ENCODE results near the gene JUND. TPM values are rescaled to one million over a fixed set of nuclear protein-coding genes. Genes with fewer than 3 reads are reported as not detected.

The JUND gene
- total RNA-seq, 1 donor from 2014 or later: 303 TPM

DNA sequence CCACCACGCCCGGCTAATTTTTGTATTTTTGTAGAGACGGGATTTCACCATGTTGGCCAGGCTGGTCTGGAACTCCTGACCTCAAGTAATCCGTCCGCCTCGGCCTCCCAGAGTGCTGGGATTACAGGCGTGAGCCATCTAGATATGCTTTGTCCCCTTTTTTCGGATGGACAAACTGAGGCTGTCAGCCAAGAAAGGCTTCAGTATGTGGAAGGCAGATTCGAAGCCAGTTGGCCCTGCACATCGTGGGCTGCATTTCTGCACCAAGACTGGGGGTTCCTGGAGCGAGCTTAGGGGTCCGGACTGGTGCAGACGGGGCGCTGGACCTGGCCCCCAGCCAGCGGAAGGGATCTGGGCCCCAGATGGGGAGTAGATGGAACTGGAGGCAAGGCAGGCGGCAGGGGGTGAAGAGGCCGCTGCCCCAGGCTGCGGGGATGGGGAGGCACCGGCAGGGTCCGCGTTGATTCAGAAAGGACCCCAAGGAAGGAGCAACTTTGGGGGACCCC lies 9.7 kb upstream of the JUND start:
- intact Hi-C loops (cut with micrococcal nuclease): no loop called here

DNA sequence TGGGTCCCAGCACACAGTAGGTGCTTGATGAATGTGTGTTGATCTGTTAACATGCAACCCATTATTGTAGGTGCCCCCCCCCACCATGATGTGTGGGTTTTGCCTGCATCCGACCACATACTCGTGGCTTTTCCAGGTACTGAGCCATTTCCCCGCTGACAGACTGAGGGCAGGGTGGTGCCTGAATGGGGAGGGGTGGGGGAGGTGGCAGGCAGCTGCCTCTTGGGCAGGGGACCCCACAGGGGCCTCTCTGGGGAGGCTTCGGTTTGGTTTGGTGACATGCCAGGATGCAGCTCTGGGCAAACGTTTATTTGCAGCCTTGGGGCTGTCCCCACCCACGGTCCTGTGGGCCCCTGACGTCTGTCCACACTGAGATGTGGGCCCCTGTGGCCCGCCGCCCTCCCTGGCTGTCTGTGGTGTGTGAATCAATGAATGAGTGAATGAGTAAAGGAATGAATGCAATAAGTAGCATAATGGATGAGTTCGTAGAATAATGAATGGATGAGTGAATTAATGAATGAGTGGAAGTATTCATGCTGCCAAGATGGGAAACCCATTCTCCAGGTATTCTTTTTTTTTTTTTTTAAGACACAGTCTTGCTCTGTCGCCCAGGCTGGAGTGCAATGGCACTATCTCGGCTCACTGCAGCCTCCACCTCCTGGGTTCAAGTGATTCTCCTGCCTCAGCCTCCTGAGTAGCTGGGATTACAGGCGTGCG lies 9.0 kb upstream of the JUND start:
- intact Hi-C loops (cut with micrococcal nuclease): loop anchor here (1.0 kb wide), 3 partner anchors 8 to 33 kb away; partner anchors contain the start of gene LSM4

DNA sequence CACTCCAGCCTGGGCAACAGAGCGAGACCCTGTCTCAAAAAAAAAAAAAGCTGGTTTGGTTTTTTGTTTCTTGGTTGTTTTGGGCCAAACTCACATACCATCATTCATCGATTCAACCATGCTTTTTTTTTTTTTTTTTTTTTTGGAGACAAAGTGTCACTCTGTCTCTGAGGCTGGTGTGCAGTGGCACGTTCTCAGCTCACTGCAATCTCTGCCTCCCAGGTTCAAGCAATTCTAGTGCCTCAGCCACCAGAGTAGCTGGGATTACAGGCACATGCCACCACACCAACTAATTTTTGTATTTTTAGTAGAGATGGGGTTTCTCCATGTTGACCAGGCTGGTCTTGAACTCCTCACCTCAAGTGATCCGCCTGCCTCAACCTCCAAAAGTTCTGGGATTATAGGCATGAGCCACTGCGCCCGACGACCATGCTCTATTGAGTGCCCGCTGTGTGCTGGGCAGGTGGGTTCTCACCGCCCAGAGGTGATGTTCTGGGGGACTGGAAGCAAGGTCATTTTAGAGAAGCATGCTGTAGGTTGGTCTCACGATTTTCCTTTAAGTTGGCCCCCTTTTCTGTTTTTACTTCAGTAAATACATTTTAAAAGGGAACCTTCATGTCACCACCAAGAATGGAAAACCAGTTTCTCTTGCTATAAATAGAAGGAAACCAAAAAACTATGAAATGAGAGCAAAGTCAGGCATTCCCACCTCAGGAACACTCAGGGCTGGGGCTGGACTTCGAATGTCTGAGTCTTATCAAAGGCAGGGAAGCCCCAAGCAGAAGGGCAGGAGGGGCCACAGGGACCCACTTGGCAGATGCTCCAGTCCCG lies 8.3 kb upstream of the JUND start:
- intact Hi-C loops (cut with micrococcal nuclease): loop anchor here (1.0 kb wide), 3 partner anchors 7 to 34 kb away; partner anchors contain the start of gene LSM4

DNA sequence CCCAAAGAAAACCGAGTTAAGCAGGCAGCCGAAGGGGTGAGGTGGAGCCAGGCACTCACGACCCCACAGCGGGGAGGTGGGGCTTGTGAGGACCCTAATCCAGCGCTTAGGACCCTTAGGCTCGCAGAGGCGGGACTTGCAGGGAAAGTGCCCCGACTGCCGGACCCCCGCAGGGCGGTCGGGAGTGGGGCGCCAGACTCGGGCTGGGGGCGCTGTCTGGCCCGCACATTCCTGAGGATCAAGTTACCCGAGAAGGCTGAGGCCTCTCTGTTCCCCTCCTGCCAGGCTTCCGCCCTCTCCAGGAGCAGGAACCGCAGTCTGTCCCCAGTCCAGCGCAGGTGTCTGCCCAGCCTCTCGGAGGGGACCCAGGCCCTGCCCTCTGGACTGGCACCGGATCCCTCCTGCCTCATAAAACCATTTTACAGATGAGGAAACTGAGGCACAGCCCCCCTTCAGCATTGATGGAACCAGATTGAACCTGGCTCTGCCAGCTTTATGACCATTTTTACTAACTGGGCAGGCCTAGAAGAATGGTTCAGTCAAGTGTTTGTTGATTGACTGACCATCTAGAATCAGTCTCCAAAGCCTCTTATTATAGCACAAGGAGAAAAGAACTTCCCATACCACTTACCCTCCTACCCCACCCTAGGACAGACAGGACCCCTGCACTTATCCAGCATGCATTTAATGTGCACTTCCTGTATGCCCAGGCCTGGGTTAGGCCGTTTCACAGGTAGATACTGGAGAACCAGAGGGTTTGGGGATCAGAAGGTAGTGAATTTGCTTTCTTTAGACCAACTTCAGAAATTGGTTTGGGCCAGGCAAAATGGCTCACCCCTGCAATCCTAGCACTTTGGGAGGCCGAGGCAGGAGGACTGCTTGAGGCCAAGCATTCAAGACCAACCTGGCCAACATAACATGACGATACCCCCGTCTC lies 6.7 kb upstream of the JUND start:
- intact Hi-C loops (cut with micrococcal nuclease): no loop called here

DNA sequence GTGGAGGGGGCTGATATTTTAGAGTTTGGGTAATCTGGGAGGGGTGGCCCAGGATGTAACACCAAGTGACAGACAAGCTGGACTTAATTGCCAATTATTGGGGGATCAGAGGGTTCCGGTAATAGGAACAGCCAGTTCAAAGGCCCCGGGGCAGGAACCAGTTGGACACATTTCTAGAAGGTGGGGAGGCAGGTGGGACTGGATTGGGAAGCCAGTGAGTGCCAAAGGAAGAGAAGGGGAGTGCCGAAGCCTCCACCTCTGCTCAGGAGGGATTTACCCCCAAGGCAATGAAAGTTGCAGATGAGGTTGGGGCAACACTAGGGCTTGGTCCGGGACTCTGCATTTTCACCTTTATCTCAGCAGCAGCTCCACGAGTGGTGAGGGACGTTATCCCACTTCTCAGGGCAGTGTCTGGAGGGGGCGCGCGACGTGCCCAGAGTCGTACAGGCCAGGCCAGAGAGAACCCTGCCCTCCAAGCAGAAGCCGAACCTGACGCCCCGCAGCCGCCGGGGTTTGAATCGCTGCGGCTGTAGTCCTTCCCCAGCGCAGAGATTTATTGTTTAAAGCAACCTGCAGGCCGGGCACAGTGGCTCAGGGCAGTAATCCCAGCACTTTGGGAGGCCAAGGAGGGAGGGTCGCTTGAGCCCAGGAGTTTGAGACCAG lies 5.7 kb upstream of the JUND start:
- intact Hi-C loops (cut with micrococcal nuclease): no loop called here

DNA sequence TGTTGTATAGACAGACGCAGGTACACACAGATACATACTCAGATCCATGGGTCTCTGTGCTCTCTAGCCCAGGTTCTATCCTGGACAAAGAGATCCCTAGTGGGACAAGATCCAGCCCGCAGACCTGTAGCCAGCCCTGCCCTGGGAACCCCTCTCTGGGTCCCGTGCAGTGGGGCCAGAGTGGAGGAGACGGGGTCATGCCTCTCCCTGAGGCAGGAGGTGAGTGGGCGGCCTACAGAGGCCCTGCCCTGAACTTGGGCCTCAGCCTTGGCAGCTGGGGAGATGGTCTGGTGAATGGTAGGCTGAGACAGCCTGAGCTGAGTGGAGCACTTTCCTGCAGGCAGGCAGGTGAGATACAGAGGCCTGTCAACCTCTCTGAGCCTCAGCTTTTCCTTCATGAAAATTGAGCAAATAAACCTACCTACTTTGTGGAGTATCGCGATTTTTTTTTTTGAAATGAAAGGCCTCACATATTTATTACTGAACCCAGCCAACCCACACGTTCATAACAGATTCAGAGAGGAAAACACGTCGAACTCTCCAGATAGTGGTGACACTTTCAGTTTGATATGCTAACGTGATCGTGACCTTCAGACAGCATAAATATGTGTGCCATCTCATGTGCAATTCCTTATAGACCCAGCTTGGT lies 3.4 kb upstream of the JUND start:
- intact Hi-C loops (cut with micrococcal nuclease): no loop called here

DNA sequence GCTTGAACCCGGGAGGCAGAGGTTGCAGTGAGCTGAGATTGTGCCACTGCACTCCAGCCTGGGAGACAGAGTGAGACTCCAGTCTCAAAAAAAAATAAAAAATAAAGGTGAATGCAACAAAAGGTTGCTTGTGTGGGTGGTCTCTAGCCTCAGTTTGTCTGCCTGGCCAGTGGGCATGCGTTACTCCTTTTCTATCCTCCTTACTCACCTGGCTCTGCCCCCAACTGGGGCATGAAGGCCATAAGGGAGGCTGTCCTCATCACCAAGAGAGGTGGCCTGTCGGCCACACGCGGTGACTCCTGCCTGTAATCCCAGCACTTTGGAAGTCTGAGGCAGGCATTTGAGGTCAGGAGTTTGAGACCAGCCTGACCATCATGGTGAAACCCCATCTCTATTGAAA lies 1.9 kb upstream of the JUND start:
- intact Hi-C loops (cut with micrococcal nuclease): no loop called here

DNA sequence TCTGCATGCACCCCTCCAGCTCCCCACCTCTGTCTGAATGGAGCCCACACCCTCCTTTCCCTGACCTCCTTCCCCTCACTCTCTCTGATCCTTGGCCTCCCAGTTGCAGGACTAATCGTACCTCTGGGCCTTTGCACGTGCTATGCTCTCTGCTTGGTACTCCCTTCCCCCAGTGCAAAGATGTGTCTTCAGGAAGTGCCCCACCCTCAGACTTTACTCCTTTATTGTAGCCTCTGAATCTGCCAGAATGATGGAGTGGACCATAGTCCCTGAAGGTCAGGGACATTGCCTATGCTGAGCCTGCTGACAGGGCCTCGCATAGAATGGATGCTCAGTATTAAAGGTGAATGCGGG lies 1.3 kb upstream of the JUND start:
- intact Hi-C loops (cut with micrococcal nuclease): loop anchor here (1.0 kb wide), 2 partner anchors 8 to 22 kb away; no protein-coding TSS in a partner anchor

DNA sequence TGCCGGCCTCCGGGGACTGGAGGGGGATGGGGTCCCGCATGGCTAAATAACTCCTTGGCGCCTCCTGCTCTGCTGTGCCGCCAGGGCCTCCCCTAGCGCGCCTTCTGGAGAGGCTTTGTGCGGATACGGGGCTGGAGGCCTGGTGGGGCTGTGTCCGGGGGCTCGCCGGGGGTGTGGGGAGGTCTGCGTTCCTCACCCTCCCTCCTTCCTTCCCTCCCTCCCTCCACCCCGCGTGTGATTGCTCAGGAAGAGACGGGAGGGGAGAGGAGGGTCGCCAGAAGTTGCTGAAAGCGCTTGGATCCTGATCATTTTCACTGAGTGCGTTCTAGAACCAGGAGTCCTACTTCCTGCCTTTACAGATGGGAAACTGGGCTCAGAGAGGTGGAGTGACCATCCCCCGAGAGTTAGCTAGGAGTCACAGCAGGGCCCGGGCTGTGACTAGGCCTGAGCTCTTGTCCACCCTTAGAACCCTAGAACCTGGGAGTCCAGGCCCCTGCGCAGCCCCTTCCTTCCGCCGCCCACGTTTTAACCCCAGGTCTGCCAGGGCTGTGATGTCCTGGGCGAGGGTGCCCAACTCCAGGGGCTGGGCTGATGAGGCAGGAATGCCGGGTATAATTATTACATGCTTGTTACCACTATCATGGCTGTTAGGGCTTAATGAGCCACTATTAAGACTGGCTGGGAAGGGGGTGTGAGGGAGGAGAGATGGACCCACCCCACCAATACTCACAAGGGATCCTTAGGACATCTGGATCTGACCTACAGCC lies 782 bp upstream of the JUND start:
- intact Hi-C loops (cut with micrococcal nuclease): loop anchor here (1.0 kb wide), 2 partner anchors 8 to 22 kb away; no protein-coding TSS in a partner anchor

DNA sequence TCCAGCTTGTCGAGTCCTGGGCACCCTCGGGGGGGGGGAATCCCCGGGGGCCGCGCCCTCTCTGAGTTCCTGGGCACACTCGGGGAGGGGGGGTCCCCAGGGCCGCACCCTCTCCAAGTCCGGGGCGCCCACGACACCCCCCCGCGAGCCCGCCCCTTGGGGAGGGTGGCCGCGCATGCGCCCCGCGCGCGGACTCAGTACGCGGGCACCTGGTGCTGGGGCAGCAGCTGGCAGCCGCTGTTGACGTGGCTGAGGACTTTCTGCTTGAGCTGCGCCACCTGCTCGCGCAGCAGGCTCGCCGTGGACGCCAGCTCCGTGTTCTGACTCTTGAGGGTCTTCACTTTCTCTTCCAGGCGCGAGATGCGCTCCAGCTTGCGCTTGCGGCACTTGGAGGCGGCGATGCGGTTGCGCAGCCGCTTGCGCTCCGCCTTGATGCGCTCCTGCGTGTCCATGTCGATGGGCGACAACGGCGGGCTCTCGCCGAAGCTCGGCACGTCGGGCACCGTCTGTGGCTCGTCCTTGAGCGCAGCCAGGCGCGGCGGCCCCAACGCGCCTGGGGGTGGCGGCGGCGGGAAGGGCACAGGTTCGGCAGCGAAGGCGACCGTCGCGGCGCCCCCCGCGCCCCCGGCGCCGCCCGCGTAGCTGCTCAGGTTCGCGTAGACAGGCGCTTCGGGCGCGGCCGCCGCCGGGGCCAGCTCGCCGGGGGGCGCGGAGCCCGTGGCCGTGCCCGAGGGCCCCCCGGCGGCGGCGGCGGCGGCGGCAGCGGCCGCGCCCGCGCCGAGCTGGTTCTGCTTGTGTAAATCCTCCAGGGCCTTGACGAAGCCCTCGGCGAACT lies 958 bp downstream of the JUND start:
- intact Hi-C loops (cut with micrococcal nuclease): loop anchor here (2.0 kb wide), 1 partner anchor 14 kb away; no protein-coding TSS in a partner anchor

DNA sequence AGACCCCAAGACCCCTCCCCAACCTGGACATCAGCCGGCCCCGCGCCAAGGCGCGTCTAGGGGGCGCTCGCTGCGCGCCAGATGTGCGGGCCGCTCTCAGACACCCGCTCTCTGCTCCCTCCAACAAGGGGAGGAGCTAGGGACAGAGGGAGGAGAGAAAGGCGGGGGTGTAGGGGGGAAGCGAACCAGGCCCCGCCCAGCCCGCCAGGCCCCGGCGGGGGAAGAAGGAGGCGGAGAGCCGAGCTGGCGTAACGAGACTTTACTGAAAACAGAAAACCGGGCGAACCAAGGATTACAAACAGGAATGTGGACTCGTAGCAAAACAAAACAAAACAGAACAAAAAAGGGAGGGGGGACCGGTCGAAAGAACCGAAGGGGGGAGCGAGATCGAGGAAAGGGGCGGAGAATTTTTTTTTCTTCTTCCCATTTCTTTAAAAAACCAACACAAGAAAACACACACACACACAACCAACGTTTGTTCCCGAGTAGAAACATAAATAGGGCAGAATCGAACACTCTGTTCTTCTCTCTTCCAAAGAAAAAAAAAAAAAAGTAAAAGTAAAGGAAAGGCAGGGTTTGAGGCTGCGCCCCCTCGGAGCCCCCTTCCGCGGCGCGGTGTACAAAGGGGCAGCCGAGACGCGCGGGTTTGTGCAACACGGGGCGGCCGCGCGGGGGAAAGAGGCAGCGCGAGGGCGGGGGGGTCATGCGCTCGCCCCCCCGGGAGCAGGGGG lies 1.7 kb downstream of the JUND start:
- intact Hi-C loops (cut with micrococcal nuclease): loop anchor here (1.0 to 2.0 kb wide), 6 partner anchors 15 to 243 kb away; partner anchors contain the start of genes ELL, LSM4 and RAB3A

DNA sequence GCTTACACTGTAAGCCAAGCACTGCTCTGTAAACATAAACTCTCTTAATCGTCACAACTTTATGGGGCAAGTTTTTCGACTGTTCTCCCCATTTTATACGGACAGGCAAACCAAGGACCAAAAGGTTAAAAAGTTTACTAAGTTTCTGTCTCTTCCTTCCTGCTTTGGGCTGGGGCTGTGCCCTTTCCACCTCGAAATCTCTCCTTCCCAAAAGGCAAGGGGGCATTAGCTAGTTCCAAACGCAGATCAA lies 2.2 kb downstream of the JUND start:
- intact Hi-C loops (cut with micrococcal nuclease): loop anchor here (1.0 to 2.0 kb wide), 5 partner anchors 44 to 243 kb away; partner anchors contain the start of genes ELL, LSM4 and RAB3A

DNA sequence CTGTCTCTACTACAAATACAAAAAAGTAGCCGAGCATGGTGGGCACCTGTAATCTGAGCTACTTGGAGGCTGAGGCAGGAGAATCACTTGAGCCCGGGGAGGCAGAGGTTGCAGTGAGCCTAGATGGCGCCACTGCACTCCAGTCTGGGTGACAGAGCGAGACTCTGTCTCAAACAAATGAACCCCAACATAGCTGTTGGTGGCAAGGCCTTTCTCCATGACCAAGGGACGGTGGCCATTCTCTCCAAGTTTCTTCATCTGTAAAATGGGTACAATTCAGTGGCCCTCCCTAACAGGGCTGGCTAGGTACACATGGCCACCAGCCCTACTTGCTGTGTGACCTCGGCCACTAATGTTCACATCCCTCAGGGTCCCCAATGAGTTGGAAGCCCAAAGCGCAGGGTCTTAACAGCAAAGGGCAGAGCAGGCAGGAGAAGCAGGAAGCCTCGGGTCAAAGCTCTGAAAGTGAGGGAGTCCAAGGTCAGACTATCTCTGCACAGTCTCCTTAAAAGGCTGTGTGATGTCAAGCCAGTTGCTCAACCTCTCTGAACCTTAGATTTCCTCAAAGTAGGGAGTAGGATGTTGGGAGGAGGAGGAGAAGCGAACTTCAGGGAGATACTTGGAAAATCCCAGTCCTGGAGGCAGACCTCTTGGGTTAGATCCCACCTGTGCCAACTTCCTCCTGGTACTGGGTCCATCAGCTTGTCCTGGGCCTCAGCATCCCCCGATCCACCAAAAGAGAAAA lies 2.7 kb downstream of the JUND start:
- intact Hi-C loops (cut with micrococcal nuclease): loop anchor here (1.0 to 2.0 kb wide), 5 partner anchors 45 to 244 kb away; partner anchors contain the start of genes ELL, LSM4 and RAB3A

DNA sequence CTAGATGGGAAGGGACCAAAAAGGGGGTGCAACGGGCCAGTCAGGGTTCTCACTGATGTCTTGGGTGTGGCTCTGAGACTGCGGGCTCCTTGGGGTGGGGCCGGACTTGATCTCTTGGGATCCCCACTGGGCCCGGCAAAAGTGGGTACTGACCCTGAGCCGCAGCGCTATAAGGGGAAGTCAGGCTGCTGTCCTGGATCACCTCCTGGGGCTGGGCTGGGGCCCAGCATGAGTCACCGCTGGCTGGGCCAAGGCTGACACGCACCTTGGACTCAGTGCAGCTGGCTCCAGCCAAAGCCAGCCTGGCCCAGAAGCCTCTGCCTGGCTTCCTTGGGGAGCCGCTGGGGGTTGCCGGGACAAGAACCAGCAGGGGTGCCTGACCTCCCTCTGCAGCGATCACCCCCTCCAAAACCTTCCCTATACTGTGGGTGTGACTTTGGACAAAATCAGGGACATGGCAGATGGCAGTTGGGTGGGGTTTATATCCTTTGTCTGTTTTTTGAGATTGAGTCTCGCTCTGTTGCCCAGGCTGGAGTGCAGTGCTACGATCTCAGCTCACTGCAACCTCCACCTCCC lies 6.6 kb downstream of the JUND start:
- intact Hi-C loops (cut with micrococcal nuclease): no loop called here

DNA sequence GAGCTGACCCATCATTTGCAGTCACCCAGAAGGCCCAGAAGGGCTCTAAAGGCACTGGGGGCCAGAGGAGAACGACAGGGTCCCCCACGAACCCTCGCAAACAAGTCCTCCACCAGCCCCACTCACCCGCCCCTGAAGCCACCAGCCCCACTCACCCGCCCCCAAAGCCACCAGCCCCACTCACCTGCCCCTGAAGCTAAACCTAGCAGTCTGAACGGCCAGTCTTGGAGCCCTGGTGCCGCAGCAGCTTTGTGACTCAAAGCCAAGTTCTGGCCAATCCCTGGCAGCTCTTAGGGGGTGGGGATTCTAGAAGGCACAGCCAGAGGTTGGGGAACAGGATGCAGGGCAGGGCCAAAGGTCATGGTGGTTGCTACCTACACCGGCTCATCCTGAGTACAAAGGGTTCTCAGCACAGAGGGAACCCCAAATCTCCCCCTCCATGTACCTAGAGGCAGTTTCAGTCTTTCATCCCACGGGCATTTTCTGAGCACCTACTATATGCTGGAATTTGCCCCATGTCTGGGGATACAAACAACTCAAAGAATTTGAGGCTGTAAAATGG lies 7.1 kb downstream of the JUND start, which contains the start of gene IQCN:
Gene IQCN (minus strand): TSS at position 234 of the 562 bp plus-strand sequence. CDS start 4,974 bp downstream, outside the sequence.
- intact Hi-C loops (cut with micrococcal nuclease): no loop called here

DNA sequence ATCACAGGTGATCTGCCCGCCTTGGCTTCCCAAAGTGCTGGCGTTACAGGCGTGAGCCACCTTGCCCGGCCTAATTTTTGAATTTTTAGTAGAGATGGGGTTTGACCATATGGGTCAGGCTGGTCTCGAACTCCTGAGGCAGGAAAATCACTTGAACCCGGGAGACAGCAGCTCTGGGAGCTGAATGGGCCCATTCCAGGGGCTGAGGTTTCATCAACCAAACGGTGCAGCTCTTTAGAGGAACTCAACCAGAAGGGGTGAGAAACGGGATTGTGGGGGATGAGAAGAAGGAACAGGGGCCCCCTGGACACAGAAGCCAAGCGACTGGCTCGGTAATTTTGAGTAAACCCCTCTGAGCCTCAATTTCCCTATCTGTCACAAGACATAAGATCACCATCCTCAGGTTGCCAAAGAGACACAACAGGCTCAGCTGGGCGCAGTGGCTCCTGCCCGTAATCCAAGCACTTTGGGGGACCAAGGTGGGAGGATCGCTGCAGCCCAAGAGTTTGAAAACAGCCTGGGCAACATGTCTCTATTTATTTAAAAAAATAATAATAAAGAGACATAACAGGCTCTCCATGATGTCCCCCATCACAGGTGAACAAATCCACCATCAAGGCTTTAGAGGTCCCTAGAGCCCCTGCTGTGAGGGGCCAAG lies 7.7 kb downstream of the JUND start:
- intact Hi-C loops (cut with micrococcal nuclease): no loop called here

All from T-helper 1 cell treated with Interleukin-12 subunit alpha and Interleukin-12 subunit beta and Interleukin-4 antibody, amounts not matched to agents 30 ng/mL and 1 ng/mL, for 36 hours (primary cell).